ENCODE measurements around the gene CFDP1. TPM values are rescaled to one million over a fixed set of nuclear protein-coding genes. Genes with fewer than 3 reads are reported as not detected.

The CFDP1 gene
- total RNA-seq, 1 experiment from 2014 or later, result 77.6 TPM

DNA sequence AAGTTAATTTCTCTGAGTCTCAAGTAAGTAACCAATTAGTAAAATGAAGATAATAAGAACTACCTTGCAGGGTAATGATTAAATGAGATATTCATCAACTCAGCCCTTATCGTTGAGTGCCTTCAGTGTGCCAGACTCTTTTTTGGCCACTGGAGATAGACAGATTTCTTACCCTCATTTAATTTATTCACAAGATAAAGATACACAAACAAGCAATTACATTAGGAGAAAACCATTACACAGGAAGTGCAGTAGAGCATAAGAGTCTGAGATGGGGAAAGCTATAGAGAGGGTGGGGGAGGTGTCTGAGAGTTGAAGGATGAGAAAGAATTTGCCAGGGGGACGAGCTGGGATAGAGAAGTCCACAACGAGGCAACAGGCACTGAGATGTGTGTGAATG is 109.4 kb downstream of the CFDP1 start:
- ChIA-PET POLR2A (no interaction called here), CTCF (no interaction called here)
- TF ChIP-seq, protein P1, sequence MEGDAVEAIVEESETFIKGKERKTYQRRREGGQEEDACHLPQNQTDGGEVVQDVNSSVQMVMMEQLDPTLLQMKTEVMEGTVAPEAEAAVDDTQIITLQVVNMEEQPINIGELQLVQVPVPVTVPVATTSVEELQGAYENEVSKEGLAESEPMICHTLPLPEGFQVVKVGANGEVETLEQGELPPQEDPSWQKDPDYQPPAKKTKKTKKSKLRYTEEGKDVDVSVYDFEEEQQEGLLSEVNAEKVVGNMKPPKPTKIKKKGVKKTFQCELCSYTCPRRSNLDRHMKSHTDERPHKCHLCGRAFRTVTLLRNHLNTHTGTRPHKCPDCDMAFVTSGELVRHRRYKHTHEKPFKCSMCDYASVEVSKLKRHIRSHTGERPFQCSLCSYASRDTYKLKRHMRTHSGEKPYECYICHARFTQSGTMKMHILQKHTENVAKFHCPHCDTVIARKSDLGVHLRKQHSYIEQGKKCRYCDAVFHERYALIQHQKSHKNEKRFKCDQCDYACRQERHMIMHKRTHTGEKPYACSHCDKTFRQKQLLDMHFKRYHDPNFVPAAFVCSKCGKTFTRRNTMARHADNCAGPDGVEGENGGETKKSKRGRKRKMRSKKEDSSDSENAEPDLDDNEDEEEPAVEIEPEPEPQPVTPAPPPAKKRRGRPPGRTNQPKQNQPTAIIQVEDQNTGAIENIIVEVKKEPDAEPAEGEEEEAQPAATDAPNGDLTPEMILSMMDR (IDR thresholded peaks at IDR 0.05; ENCODE audit: insufficient read depth in 1 of 2, low read depth in 1 of 2, low read length in 1 of 2, severe bottlenecking in 1 of 2, unreplicated experiment in 1 of 2), result no peak
- Histone ChIP-seq H3K9me3 (no peaks in the 10 kb centered on the region), H3K4me1 (no peaks in the 10 kb centered on the region), H3K27me3 (replicated peaks; ENCODE audit: control insufficient read depth, insufficient read depth, low read length) (no peaks in the 10 kb centered on the region), H3K36me3 (ENCODE audit: control insufficient read depth, insufficient read depth, low read length) (no peaks in the 10 kb centered on the region; the same call in 1 of the 2 replicates), H3K4me3 (ENCODE audit: low read depth, low read length) (no peak overlapping the region)
- peaks cover 7% of the 10 kb centered on the region for H3K4me1 Mint-ChIP-seq (ENCODE audit: low read depth, unreplicated experiment)
- BruUV-seq (replicated peaks), result no TSS peak
- intact Hi-C loops (cut with micrococcal nuclease; ENCODE audit: unreplicated experiment), result no loop called here
- H3K27ac Mint-ChIP-seq (ENCODE audit: unreplicated experiment), result no peak overlapping the region
- H3K9me3 Mint-ChIP-seq (ENCODE audit: unreplicated experiment), result no peaks in the 10 kb centered on the region
- H3K27me3 Mint-ChIP-seq (ENCODE audit: insufficient read depth, unreplicated experiment), result no peaks in the 10 kb centered on the region
- no peak for DNase-seq
- peaks cover 4% of the 10 kb centered on the region for H3K36me3 Mint-ChIP-seq (ENCODE audit: insufficient read depth, unreplicated experiment)
- no peak overlapping the region for H3K4me3 Mint-ChIP-seq (ENCODE audit: unreplicated experiment)

DNA sequence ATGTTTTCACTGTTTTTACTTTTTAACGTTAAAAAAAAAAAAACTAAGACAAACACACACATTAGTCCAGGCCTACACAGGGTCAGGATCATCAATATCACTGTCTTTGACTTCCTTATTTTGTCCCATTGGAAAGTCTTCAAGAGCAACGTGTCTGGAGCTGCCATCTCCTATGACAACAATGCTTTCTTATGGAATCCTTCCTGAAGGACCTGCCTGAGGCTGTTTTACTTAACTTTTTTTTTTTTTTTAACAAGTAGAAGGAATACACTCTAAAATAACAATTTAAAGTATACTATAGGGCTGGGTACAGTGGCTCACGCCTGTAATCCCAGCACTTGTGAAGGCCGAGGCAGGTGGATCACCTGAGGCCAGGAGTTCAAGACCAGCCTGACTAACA is 110.1 kb downstream of the CFDP1 start:
- ChIA-PET CTCF (no interaction called here), POLR2A (no interaction called here)
- H3K4me3 ChIP-seq (ENCODE audit: low read depth, low read length), result no peak overlapping the region
- H3K9me3 Mint-ChIP-seq (ENCODE audit: unreplicated experiment), result no peaks in the 10 kb centered on the region
- no peaks in the 10 kb centered on the region for H3K27me3 ChIP-seq (replicated peaks; ENCODE audit: control insufficient read depth, insufficient read depth, low read length)
- H3K9me3 ChIP-seq, result no peaks in the 10 kb centered on the region
- no TSS peak for BruUV-seq (replicated peaks)
- H3K4me1 Mint-ChIP-seq (ENCODE audit: low read depth, unreplicated experiment), result peaks cover 7% of the 10 kb centered on the region
- DNase-seq, result no peak
- H3K36me3 Mint-ChIP-seq (ENCODE audit: insufficient read depth, unreplicated experiment), result peaks cover 4% of the 10 kb centered on the region
- H3K4me1 ChIP-seq, result no peaks in the 10 kb centered on the region
- intact Hi-C loops (cut with micrococcal nuclease; ENCODE audit: unreplicated experiment), result no loop called here
- H3K4me3 Mint-ChIP-seq (ENCODE audit: unreplicated experiment), result no peak overlapping the region
- no peak overlapping the region for H3K27ac Mint-ChIP-seq (ENCODE audit: unreplicated experiment)
- no peaks in the 10 kb centered on the region for H3K27me3 Mint-ChIP-seq (ENCODE audit: insufficient read depth, unreplicated experiment)
- TF ChIP-seq, protein P1 (IDR thresholded peaks at IDR 0.05; ENCODE audit: insufficient read depth in 1 of 2, low read depth in 1 of 2, low read length in 1 of 2, severe bottlenecking in 1 of 2, unreplicated experiment in 1 of 2), result no peak
- H3K36me3 ChIP-seq (ENCODE audit: control insufficient read depth, insufficient read depth, low read length), result no peaks in the 10 kb centered on the region; the same call in 1 of the 2 replicates

DNA sequence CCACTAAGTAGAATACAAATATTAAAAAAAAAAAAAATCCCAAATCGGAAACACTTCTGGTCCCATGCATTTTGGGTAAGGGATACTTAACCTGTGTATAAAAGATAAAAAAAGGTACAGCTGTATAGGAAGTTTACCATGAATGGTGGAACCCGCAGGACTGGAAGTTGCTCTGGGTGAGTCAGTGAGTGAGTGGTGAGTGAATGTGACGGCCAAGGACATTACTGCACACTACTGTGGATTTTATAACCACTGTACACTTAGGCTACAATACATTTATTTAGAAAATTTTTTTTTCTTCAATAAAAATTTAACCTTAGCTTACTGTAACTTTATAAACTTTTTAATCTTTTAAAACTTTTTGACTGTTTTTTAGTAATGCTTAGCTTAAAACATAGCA is 110.6 kb downstream of the CFDP1 start:
- H3K27me3 Mint-ChIP-seq (ENCODE audit: insufficient read depth, unreplicated experiment), result no peaks in the 10 kb centered on the region
- peaks cover 7% of the 10 kb centered on the region for H3K4me1 Mint-ChIP-seq (ENCODE audit: low read depth, unreplicated experiment)
- ChIA-PET CTCF (no interaction called here), POLR2A (no interaction called here)
- H3K9me3 Mint-ChIP-seq (ENCODE audit: unreplicated experiment), result no peaks in the 10 kb centered on the region
- no peak overlapping the region for H3K4me3 Mint-ChIP-seq (ENCODE audit: unreplicated experiment)
- TF ChIP-seq, protein P1 (IDR thresholded peaks at IDR 0.05; ENCODE audit: insufficient read depth in 1 of 2, low read depth in 1 of 2, low read length in 1 of 2, severe bottlenecking in 1 of 2, unreplicated experiment in 1 of 2), result no peak
- Histone ChIP-seq H3K36me3 (ENCODE audit: control insufficient read depth, insufficient read depth, low read length) (no peaks in the 10 kb centered on the region; the same call in 1 of the 2 replicates), H3K4me1 (no peaks in the 10 kb centered on the region), H3K27me3 (replicated peaks; ENCODE audit: control insufficient read depth, insufficient read depth, low read length) (no peaks in the 10 kb centered on the region), H3K4me3 (ENCODE audit: low read depth, low read length) (no peak overlapping the region), H3K9me3 (no peaks in the 10 kb centered on the region)
- H3K27ac Mint-ChIP-seq (ENCODE audit: unreplicated experiment), result no peak overlapping the region
- BruUV-seq (replicated peaks), result no TSS peak
- no peak for DNase-seq
- H3K36me3 Mint-ChIP-seq (ENCODE audit: insufficient read depth, unreplicated experiment), result peaks cover 4% of the 10 kb centered on the region
- intact Hi-C loops (cut with micrococcal nuclease; ENCODE audit: unreplicated experiment), result no loop called here

Data from Caco-2 (cell line).